GM12864 (cell line): ENCODE data around the gene PLCL2.

Experiments used
- DNase-seq: peaks from one replicate; pipeline ENCODE4 v3.0.0-alpha.2; 2011; ENCODE audit warnings: low read depth
- H3K4me3 ChIP-seq: 2 replicates; pipeline ENCODE4 v1.5.1; 2011; ENCODE audit warnings: mild to moderate bottlenecking, low read depth, low read length, control low read depth
- TF ChIP-seq, protein P1 (sequence below): IDR thresholded peaks from 2 replicates; pipeline ENCODE4 v1.5.1; 2011; ENCODE audit warnings: low read depth, mild to moderate bottlenecking, moderate library complexity, low read length, control low read depth, inconsistent platforms; ENCODE audit errors: missing control alignments

Gene PLCL2

DNA sequence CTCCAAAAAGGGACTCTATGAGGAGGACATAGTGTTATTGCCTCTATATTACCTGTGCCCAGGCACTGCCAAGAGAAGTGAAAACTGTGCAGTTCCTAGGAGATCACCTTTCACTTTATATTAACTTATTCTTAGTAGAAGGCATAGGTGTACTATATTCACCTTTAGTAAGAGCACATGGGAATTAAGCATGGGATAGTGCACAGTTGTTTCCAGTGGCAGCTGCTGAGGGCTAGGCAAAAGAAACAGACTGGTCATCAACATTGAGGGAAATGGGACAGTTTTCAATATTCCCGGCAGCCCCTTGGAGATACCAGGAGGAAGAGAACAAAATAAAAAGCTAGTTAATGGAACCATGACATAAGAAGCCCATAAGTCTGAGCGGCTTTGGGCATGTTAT is 100.9 kb downstream of the PLCL2 start:
- TF ChIP-seq, protein P1, sequence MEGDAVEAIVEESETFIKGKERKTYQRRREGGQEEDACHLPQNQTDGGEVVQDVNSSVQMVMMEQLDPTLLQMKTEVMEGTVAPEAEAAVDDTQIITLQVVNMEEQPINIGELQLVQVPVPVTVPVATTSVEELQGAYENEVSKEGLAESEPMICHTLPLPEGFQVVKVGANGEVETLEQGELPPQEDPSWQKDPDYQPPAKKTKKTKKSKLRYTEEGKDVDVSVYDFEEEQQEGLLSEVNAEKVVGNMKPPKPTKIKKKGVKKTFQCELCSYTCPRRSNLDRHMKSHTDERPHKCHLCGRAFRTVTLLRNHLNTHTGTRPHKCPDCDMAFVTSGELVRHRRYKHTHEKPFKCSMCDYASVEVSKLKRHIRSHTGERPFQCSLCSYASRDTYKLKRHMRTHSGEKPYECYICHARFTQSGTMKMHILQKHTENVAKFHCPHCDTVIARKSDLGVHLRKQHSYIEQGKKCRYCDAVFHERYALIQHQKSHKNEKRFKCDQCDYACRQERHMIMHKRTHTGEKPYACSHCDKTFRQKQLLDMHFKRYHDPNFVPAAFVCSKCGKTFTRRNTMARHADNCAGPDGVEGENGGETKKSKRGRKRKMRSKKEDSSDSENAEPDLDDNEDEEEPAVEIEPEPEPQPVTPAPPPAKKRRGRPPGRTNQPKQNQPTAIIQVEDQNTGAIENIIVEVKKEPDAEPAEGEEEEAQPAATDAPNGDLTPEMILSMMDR = no peak

DNA sequence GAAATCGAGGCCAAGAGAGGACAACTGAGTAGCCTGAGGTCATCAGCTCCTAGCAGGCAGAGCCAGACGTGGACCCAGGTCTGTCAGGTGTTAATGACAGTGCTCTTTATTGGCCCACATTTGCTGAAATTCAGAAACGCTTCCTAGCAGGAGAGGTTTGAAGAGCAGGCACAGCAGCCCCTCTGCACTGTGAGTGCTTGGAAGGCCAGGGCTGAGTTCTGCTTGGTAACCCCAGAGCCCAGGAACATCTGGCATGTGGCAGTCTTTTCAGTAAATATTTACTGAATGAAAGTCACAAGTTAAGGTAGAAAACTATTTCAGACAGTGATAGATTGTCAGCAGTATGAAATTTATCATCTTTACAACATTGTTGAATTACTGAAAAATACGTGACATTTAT is 102.4 kb downstream of the PLCL2 start:
- TF ChIP-seq, protein P1 = no peak
- DNase-seq = no peak
- H3K4me3 ChIP-seq = no peak overlapping the region

More for the DNA sequence above, 100.9 kb downstream of the PLCL2 start:
- H3K4me3 ChIP-seq = no peak overlapping the region
- no peak for DNase-seq

DNA sequence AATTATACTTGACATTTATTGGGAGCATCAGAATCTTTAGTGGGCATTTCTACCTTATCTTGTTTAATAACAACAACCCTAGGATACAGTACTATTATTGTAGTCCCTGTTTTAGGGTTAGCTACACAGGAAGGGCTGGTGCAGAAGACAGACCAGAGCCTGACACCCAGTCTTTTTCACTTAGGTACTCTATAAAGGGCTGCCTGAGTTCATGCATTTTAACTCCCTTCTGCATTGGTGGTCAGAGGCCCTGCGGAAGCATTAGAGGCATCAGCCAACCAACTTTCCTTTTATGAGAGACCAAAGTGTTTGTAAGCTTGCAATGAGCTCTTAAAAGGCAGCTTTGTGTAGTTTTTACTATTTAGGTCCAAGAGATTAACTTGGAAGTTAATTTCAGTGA is 105.4 kb downstream of the PLCL2 start:
- TF ChIP-seq, protein P1 = no peak
- DNase-seq = no peak
- H3K4me3 ChIP-seq = no peak overlapping the region

DNA sequence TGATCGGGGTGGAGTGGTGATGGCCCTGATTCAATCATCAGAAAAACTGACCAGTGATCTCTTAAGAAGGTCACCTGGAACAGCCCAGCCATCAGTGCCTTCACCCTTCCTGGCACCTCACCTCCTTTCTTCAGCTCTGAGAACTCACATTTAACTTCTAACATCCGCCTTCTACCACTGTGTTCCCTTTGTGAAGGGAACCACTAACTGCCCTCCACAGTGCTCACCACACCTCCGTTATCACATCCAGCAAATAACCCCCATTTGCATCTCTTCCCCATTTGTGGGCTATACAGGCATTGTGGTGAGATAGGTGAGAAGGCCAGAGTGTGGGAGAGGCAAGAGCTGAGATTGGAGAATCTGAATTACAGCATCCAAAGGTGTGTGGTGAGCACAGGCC is 107.4 kb downstream of the PLCL2 start:
- H3K4me3 ChIP-seq = no peak overlapping the region
- DNase-seq = no peak
- TF ChIP-seq, protein P1 = no peak

DNA sequence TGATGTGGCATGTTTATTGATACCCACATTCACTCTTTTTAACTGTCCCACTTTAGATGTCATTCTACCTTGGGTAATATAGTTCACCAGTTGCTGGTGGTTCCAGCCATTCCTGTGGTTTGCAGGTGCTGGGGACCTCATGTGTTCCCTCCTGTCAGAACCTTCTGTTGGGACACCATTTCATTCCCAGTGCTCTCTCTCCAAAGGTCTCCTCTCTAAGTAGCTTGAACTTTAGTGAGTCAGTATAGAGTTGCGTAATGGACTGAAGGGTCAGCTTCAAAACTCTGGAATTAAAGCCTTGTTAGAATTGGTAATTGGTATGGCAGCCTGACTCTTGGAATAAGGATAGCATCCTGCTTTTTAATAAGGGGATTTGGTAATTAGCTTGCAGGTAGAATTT is 108.5 kb downstream of the PLCL2 start:
- no peak for DNase-seq

DNA sequence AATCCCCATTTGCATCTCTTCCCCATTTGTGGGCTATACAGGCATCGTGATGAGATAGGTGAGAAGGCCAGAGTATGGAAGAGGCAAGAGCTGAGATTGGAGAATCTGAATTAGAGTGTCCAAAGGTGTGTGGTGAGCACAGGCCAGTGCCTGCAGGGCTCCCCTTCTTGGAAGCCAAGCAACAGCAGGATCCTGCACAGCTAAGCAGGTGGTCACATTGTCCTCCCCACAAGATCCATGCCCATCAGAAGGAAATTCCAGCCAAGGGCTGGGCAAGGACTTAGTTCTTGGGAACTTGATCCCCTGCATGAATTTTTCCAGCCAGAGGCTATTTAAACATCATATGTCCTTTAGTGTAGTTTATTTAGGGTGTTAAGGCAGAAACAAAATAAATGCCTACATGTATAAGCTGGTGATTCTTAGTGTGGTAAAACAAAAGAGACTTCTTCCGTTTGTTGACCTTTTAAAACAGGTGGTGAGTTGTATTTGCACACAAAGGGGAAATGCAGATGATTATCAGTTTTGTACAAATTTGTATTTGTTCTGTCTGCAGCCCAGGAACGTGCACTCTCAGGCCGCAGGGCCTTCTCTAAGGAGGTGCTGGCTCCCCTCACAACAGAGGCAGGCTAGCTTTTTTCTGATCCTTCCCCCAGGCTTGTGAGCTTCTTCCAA is 110.2 kb downstream of the PLCL2 start:
- H3K4me3 ChIP-seq = no peak overlapping the region
- DNase-seq = no peak
- TF ChIP-seq, protein P1 = no peak

More for the DNA sequence above, 108.5 kb downstream of the PLCL2 start:
- TF ChIP-seq, protein P1 = no peak
- H3K4me3 ChIP-seq = no peak overlapping the region

DNA sequence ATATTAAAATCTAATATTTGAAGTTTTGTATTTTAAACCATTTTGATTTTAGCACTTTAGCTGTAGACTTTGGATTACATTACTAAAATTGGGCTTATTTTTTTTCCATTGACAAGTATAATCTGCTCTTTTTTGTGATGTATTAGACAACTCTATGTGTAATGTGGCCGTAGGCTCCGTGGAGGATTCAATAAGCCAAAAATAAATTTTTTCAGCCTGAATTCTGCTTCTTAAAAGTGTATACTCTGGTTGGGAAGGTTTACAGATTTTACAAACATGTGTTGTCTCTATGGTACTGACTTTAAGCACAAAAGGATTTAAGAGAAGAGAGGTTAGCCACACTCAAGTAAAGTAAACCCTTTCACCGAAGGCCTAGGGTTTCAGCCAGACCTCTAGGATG is 110.8 kb downstream of the PLCL2 start:
- no peak overlapping the region for H3K4me3 ChIP-seq
- DNase-seq = no peak
- TF ChIP-seq, protein P1 = no peak
